Gastrocnemius medialis (tissue), 4 donors: Measurements from ENCODE around the gene DNAJC1.

Source experiments
- CTCF ChIP-seq, 5 experiments: fragments of 450-650 bp in 3 of 5; fragments of 200-600 bp in 2 of 5; sonication (generic) in 2 of 5; IDR thresholded peaks in 4 of 5; conservative IDR thresholded peaks in 1 of 5; 1 replicate in 4 of 5; 2 replicates in 1 of 5; pipeline ENCODE4 v1.5.1; 2016 to 2019; ENCODE audit warnings: antibody characterized with exemption in 5 of 5, mild to moderate bottlenecking in 3 of 5, moderate library complexity in 3 of 5
- POLR2A ChIP-seq, 2 donors: fragments of 450-650 bp; IDR thresholded peaks; one replicate each; pipeline ENCODE4 v1.6.1; 2017; ENCODE audit warnings: antibody characterized with exemption in 2 of 2, mild to moderate bottlenecking in 2 of 2, moderate library complexity in 2 of 2

- no peak for TF ChIP-seq CTCF (IDR thresholded peaks at IDR 0.05 in 4 of 5, conservative IDR thresholded peaks at IDR 0.05 in 1 of 5)
- no peak for TF ChIP-seq POLR2A (IDR thresholded peaks at IDR 0.05)
Observed at GRCh38 chr10:21926949-21927348, 76.6 kb downstream of the DNAJC1 start.
